Measurements from ENCODE around the gene FAAP20. TPM values are rescaled to one million over a fixed set of nuclear protein-coding genes. Genes with fewer than 3 reads are reported as not detected.

FAAP20 gene
- total and polyA plus RNA-seq, 2 of the 8 experiments (the other 6 are each of a cell fraction or from before 2014, with no cell fraction given): 58.4 to 99.8 TPM

DNA sequence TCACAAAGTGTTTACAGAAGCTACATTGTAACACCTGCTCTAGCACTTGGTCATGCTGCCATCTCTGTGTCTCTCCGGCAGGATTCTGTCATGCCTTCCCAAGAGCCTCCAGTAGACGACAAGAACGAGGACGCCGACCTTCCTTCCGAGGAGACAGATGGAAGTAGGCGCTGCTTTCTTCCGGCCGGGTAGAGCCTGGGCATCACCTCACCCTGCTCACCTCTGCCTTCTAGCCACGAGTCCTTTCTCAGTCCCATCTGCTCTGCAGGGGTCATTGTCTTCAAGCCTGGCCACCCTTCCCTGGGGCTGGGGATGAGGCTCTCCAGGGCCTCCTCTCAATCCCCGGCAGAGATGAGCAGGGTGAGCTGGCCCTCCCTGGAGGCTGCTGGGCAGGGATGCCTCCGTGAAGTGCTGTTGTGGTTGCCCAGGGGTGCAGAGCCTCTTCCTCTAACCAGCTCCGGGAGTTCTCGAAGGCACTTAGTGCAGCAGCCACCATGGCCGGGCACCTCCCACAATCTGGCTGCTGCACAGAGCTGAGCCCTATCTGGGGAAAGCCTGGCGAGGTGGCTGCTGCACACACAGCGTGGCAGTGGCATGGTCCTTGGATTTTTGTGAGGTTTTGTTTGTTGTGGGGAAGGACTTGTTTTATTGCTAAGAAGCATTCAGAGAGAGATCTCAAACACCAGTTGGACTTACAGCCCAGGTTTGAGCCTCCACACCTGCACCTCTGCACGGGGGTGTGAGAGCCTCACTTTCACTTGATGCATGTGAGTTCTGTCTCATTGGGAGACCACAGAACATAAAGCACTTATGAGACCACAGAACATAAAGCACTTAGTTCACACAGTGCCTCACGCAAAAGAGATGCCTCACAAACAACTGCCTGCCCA is 48.4 kb downstream of the FAAP20 start:
- Histone ChIP-seq H2BK5ac (ENCODE audit: low read depth, low read length) (no peak overlapping the region), H3K79me2 (ENCODE audit: control insufficient read depth in 1 of 2, insufficient read depth in 2 of 2, low read length in 2 of 2) (no peaks in the 10 kb centered on the region), H3K27ac (ENCODE audit: low read depth, low read length) (no peak overlapping the region), H4K5ac (ENCODE audit: insufficient read length, low read depth, low read length) (no peak overlapping the region), H2BK12ac (ENCODE audit: low read depth, low read length) (no peak overlapping the region), H4K8ac (ENCODE audit: extremely low read depth, insufficient read depth, low read length) (no peak overlapping the region), H3K14ac (ENCODE audit: insufficient read length) (no peak overlapping the region), H2AK5ac (ENCODE audit: low read depth, low read length) (no peak overlapping the region), H4K20me1 (replicated peaks in 1 of 2; ENCODE audit: control insufficient read depth in 1 of 2, insufficient read depth in 2 of 2, low read length in 2 of 2) (peaks cover 0 to 6% of the 10 kb centered on the region in 2 experiments), H2AFZ (ENCODE audit: low read length) (no peak overlapping the region), H2BK120ac (replicated peaks; ENCODE audit: low read depth, low read length) (no peak overlapping the region), H3K18ac (ENCODE audit: extremely low read depth, low read length) (no peak overlapping the region), H3K23me2 (ENCODE audit: low read depth, low read length) (peaks cover 8% of the 10 kb centered on the region; the same call in 1 of the 2 replicates), H4K91ac (replicated peaks; ENCODE audit: insufficient read length, low read length) (no peak overlapping the region), H2BK20ac (ENCODE audit: low read length) (no peak overlapping the region), H3K56ac (replicated peaks; ENCODE audit: insufficient read length, low read depth, low read length) (no peak overlapping the region), H3K4me3 (ENCODE audit: extremely low read depth in 1 of 4, insufficient read depth in 2 of 4, low read depth in 3 of 4, low read length in 4 of 4) (no peak overlapping the region), H3K27me3 (replicated peaks in 1 of 4; ENCODE audit: control insufficient read depth in 3 of 4, extremely low read depth in 1 of 4, insufficient read depth in 3 of 4, low read length in 3 of 4) (no peaks in the 10 kb centered on the region), H3K4me2 (ENCODE audit: insufficient read depth in 1 of 2, low read depth in 2 of 2, low read length in 2 of 2) (no peak overlapping the region), H3K9ac (replicated peaks in 1 of 4; ENCODE audit: extremely low read depth in 1 of 4, low read depth in 3 of 4, low read length in 3 of 4) (no peak overlapping the region), H3K79me1 (ENCODE audit: low read depth, low read length) (no peaks in the 10 kb centered on the region; the same call in 1 of the 2 replicates), H3K4me1 (replicated peaks in 1 of 4; ENCODE audit: control insufficient read depth in 3 of 4, insufficient read depth in 4 of 4, low read length in 3 of 4) (no peaks in the 10 kb centered on the region), H2BK15ac (ENCODE audit: low read length) (no peak overlapping the region), H3K23ac (ENCODE audit: insufficient read length) (no peak overlapping the region), H3K9me3 (ENCODE audit: insufficient read depth in 2 of 2, low read depth in 1 of 2, low read length in 1 of 2) (no peaks in the 10 kb centered on the region), H3K36me3 (ENCODE audit: control insufficient read depth in 2 of 4, insufficient read depth in 4 of 4, low read length in 3 of 4) (peaks cover 3 to 29% (median 17%) of the 10 kb centered on the region in 4 experiments; a peak in 6 of 8 replicates), H3K4ac (replicated peaks; ENCODE audit: insufficient read length, low read depth, low read length) (no peak overlapping the region)
- DNase-seq (ENCODE audit: low read depth in 1 of 2, low spot score in 2 of 2): no peak
- WGBS, 2 experiments (ENCODE audit: extremely low coverage in 1 of 2, insufficient coverage in 1 of 2, insufficient read length in 1 of 2, insufficient replicate concordance in 2 of 2, low coverage in 1 of 2, low lambda C conversion rate in 2 of 2, missing lambda C conversion rate in 1 of 2): 93% methylated on average over 19 of the region's 19 CpGs; no CpG with 5 or more reads in 1 of the 2 experiments
- CTCF ChIA-PET (ENCODE audit: partially characterized antibody): interaction anchor here (1.8 kb wide), 1 partner anchor 28 kb away, joined by 7 read pairs; no protein-coding TSS in a partner anchor
- FAIRE-seq: no peak
- POLR2A ChIA-PET (ENCODE audit: partially characterized antibody): no interaction called here
- TF ChIP-seq TAF1 (IDR thresholded peaks at IDR 0.05; ENCODE audit: low read depth, low read length) (no peak), GTF2F1 (IDR thresholded peaks at IDR 0.05; ENCODE audit: borderline replicate concordance, low read depth, low read length) (no peak), CREB1 (IDR thresholded peaks at IDR 0.05) (no peak), SP4 (IDR thresholded peaks at IDR 0.05; ENCODE audit: low read length) (no peak), SAP30 (IDR thresholded peaks at IDR 0.05; ENCODE audit: insufficient read depth, insufficient replicate concordance, low read length) (no peak), NANOG (IDR thresholded peaks at IDR 0.05; ENCODE audit: insufficient read depth, low read depth, low read length, poor library complexity, severe bottlenecking) (no peak), YY1 (IDR thresholded peaks at IDR 0.05; ENCODE audit: low read depth, low read length) (no peak), USF2 (IDR thresholded peaks at IDR 0.05; ENCODE audit: low read length) (no peak), BRCA1 (IDR thresholded peaks at IDR 0.05; ENCODE audit: low read depth, low read length) (no peak), TBP (IDR thresholded peaks at IDR 0.05; ENCODE audit: low read depth, low read length) (no peak), SP2 (IDR thresholded peaks at IDR 0.05; ENCODE audit: low read length) (no peak), RBBP5 (IDR thresholded peaks at IDR 0.05; ENCODE audit: borderline replicate concordance, low read depth, low read length) (no peak)

All from H1 (cell line).